Measurements from ENCODE around the gene EAPP. TPM values are rescaled to one million over a fixed set of nuclear protein-coding genes. Genes with fewer than 3 reads are reported as not detected.
"Not testable (repeated sequence)": the region's sequence is repeated elsewhere in the genome, so short reads cannot be mapped to it uniquely, and the experiment has no call there.

The EAPP gene
- total RNA-seq, 1 experiment from 2014 or later = 32.2 TPM

GRCh38 chr14:34556498-34556829 lies 17.0 kb upstream of the EAPP start:
- intact Hi-C loops (cut with micrococcal nuclease); H3K9me2 ChIP-seq (ENCODE audit: insufficient read depth); H2AFZ ChIP-seq (ENCODE audit: low read depth, low read length, poor library complexity, severe bottlenecking); POLR2A ChIA-PET; DNase-seq (ENCODE audit: low read depth, low spot score); H3K9me3 ChIP-seq (ENCODE audit: control insufficient read depth in 1 of 2, insufficient read depth in 1 of 2, low read depth in 1 of 2, low read length in 2 of 2); H3K79me2 ChIP-seq (ENCODE audit: insufficient read depth, low read length); H3K9ac ChIP-seq (ENCODE audit: low read length); H4K20me1 ChIP-seq (ENCODE audit: insufficient read depth); H3K4me2 ChIP-seq (ENCODE audit: low read length); RAD21 ChIA-PET (ENCODE audit: low non-redundant PET in 1 of 2, low total read pairs in 2 of 2, uncharacterized antibody in 2 of 2, unreplicated experiment in 2 of 2); CTCF ChIA-PET; H3K27ac ChIP-seq (ENCODE audit: low read depth, low read length); H3K4me3 ChIP-seq (replicated peaks in 1 of 2; ENCODE audit: low read depth in 1 of 2, low read length in 2 of 2); BruUV-seq (replicated peaks); H3K36me3 ChIP-seq (ENCODE audit: control insufficient read depth in 1 of 2, insufficient read depth in 2 of 2, low read length in 2 of 2); H3K27me3 ChIP-seq (ENCODE audit: insufficient read depth, low read length): not testable (repeated sequence)
- ATAC-seq = peak; percentile 67
- H3K4me1 ChIP-seq (ENCODE audit: control insufficient read depth in 1 of 2, insufficient read depth in 2 of 2, low read length in 2 of 2) = peaks cover 10 to 11% of the 10 kb centered on the region in 2 experiments; a peak in 3 of 4 replicates

- H3K27me3 ChIP-seq (ENCODE audit: insufficient read depth, low read length); H3K36me3 ChIP-seq (ENCODE audit: control insufficient read depth in 1 of 2, insufficient read depth in 2 of 2, low read length in 2 of 2); intact Hi-C loops (cut with micrococcal nuclease); H3K9me3 ChIP-seq (ENCODE audit: control insufficient read depth in 1 of 2, insufficient read depth in 1 of 2, low read depth in 1 of 2, low read length in 2 of 2); H3K79me2 ChIP-seq (ENCODE audit: insufficient read depth, low read length); H3K27ac ChIP-seq (ENCODE audit: low read depth, low read length); H4K20me1 ChIP-seq (ENCODE audit: insufficient read depth); H3K4me2 ChIP-seq (ENCODE audit: low read length); CTCF ChIA-PET; DNase-seq (ENCODE audit: low read depth, low spot score); H2AFZ ChIP-seq (ENCODE audit: low read depth, low read length, poor library complexity, severe bottlenecking); H3K9ac ChIP-seq (ENCODE audit: low read length); H3K9me2 ChIP-seq (ENCODE audit: insufficient read depth); H3K4me3 ChIP-seq (replicated peaks in 1 of 2; ENCODE audit: low read depth in 1 of 2, low read length in 2 of 2); RAD21 ChIA-PET (ENCODE audit: low non-redundant PET in 1 of 2, low total read pairs in 2 of 2, uncharacterized antibody in 2 of 2, unreplicated experiment in 2 of 2); POLR2A ChIA-PET; BruUV-seq (replicated peaks): not testable (repeated sequence)
- peak; percentile 79 for ATAC-seq
- H3K4me1 ChIP-seq (ENCODE audit: control insufficient read depth in 1 of 2, insufficient read depth in 2 of 2, low read length in 2 of 2) = peaks cover 10 to 11% of the 10 kb centered on the region in 2 experiments; a peak in 3 of 4 replicates
These were observed 16.3 kb upstream of the EAPP start for GRCh38 chr14:34555583-34556497.
